Esophagus squamous epithelium (tissue), 4 donors: ENCODE measurements around the gene THAP4.

Source experiments
- POLR2A ChIP-seq, 4 donors: fragments of 450-650 bp; IDR thresholded peaks; one replicate each; pipeline ENCODE4 v1.6.1; 2017; ENCODE audit warnings: antibody characterized with exemption in 4 of 4, mild to moderate bottlenecking in 4 of 4, moderate library complexity in 3 of 4
- TF ChIP-seq, protein P1 (sequence below), 6 experiments: fragments of 450-650 bp in 4 of 6; fragments of 200-600 bp in 2 of 6; sonication (generic) in 2 of 6; IDR thresholded peaks; one replicate each; pipeline ENCODE4 v1.5.1; 2016 to 2019; ENCODE audit warnings: antibody characterized with exemption in 6 of 6, mild to moderate bottlenecking in 4 of 6, moderate library complexity in 4 of 6

DNA sequence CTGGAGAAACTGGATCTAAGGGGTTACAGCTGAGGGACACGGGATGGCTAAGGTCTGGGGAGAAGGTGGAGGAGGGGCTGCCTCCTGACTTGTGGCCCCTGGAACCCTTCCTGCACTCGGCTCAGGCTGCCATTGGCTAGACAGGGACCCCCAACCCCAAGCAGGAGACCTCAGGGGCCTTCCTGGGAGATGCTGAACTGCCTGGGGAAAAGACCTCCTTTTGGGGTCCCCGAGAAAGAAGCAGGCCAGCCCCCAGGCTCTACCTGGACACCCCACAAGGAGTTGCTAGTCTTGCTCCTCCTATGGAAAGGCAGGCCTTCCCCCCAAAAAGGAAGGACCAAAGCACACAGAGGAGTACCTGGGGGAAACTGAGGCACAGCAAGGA lies 88.5 kb downstream of the THAP4 start:
- no peak for TF ChIP-seq POLR2A (IDR thresholded peaks at IDR 0.05)
- TF ChIP-seq, protein P1, sequence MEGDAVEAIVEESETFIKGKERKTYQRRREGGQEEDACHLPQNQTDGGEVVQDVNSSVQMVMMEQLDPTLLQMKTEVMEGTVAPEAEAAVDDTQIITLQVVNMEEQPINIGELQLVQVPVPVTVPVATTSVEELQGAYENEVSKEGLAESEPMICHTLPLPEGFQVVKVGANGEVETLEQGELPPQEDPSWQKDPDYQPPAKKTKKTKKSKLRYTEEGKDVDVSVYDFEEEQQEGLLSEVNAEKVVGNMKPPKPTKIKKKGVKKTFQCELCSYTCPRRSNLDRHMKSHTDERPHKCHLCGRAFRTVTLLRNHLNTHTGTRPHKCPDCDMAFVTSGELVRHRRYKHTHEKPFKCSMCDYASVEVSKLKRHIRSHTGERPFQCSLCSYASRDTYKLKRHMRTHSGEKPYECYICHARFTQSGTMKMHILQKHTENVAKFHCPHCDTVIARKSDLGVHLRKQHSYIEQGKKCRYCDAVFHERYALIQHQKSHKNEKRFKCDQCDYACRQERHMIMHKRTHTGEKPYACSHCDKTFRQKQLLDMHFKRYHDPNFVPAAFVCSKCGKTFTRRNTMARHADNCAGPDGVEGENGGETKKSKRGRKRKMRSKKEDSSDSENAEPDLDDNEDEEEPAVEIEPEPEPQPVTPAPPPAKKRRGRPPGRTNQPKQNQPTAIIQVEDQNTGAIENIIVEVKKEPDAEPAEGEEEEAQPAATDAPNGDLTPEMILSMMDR (IDR thresholded peaks at IDR 0.05): no peak
